Measurements from ENCODE around the gene GRM1. TPM values are rescaled to one million over a fixed set of nuclear protein-coding genes. Genes with fewer than 3 reads are reported as not detected.

GRM1 gene
- total RNA-seq, 4 donors from 2014 or later: 0.16 TPM; not detected in 3

DNA sequence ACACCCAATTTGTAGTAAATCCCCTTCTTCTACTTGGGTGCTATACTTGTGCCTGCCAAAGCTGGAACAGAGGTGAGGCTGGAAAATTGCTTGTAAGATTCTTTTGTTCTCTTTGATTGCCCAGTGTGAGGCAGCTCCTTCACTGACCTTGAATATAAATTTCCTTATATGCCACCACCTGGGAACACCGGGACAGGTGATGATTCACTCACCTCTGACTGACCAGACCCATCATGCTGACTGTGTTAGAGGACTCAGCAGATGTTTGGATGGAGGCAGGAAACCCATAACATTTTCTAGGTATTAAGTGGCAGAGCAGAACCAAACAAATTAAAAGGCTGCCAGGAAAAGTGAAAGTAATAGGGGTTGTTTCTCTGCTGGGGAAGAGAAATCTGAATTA lies 120.9 kb downstream of the GRM1 start:
- TF ChIP-seq, protein P1, sequence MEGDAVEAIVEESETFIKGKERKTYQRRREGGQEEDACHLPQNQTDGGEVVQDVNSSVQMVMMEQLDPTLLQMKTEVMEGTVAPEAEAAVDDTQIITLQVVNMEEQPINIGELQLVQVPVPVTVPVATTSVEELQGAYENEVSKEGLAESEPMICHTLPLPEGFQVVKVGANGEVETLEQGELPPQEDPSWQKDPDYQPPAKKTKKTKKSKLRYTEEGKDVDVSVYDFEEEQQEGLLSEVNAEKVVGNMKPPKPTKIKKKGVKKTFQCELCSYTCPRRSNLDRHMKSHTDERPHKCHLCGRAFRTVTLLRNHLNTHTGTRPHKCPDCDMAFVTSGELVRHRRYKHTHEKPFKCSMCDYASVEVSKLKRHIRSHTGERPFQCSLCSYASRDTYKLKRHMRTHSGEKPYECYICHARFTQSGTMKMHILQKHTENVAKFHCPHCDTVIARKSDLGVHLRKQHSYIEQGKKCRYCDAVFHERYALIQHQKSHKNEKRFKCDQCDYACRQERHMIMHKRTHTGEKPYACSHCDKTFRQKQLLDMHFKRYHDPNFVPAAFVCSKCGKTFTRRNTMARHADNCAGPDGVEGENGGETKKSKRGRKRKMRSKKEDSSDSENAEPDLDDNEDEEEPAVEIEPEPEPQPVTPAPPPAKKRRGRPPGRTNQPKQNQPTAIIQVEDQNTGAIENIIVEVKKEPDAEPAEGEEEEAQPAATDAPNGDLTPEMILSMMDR (IDR thresholded peaks at IDR 0.05): no peak
- DNase-seq (ENCODE audit: low spot score): no peak
- no peak for ATAC-seq (ENCODE audit: low FRiP score)

DNA sequence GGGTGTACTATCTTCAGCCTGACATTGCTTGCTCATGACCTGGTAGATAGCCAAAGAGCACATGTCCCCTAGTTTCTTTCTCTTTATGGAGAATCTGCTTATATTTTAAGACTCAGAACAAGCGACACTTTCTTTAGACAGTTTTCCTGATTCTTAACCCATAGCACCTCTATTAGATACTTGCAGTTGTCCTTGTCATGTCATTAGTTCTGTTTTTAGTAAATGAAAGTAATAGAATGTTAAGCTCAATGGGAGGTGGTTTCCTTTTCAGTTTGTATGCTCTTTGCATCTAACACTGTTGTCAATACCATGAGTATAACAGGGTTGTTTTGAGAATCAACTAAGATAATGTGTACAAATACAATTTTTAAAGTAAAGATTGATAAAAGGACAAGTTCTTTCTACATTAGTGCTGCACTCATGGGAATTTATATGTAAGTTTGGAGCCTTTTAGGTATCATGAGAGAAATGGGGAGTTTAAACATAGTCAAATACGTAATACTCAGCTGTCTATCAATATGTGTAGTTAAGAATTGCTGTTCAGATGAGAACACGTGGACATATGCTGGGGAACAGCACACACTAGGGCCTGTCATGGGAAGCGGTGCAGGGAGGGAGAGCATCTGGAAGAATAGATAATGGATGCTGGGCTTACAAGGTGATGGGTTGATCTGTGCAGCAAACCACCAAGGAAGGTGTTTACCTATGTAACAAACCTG lies 124.3 kb downstream of the GRM1 start:
- TF ChIP-seq, protein P1 (IDR thresholded peaks at IDR 0.05): no peak
- DNase-seq (ENCODE audit: low spot score) (no peak), ATAC-seq (ENCODE audit: low FRiP score) (no peak)

DNA sequence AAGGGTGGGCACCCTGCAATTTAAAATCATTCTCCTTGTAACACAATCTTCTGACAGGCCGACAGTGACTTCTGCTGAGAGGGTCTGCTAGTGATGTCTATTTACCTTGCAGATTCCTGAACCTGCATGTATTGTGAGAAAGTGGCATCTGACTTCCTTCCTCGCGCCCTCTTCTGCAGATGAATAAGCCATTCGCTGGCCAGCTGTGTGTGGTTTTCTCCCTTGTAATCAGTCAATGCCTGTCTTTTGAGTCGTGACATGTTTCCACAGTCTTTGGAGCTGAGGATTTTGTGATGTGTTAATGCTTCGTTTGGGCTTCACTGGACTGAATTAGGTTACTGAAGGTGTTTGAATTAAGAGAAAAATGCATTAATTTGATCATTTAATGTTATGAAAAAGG lies 125.3 kb downstream of the GRM1 start:
- TF ChIP-seq, protein P1 (IDR thresholded peaks at IDR 0.05): no peak
- no peak for ATAC-seq (ENCODE audit: low FRiP score)
- DNase-seq (ENCODE audit: low spot score): no peak

DNA sequence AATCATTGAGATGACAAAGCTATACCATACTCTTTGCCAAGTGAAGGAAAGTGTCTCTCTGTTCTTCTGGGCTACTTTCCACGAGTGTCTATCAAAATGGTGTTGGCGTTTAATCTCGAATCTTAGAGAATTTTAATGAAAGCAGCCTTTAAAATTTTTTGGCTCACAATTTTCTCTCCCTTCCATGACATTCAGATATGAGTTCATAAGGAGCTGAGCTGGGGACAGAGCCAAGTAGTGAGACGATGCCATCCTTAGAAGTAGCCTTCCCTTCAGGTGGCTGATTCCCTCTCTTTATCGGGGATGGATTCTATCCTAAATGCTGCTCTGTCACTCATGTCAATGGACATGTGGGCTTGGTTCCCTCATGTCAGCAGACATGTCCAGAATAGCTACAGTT lies 132.8 kb downstream of the GRM1 start:
- ATAC-seq (ENCODE audit: low FRiP score): no peak
- DNase-seq (ENCODE audit: low spot score): no peak
- TF ChIP-seq, protein P1 (IDR thresholded peaks at IDR 0.05): no peak

DNA sequence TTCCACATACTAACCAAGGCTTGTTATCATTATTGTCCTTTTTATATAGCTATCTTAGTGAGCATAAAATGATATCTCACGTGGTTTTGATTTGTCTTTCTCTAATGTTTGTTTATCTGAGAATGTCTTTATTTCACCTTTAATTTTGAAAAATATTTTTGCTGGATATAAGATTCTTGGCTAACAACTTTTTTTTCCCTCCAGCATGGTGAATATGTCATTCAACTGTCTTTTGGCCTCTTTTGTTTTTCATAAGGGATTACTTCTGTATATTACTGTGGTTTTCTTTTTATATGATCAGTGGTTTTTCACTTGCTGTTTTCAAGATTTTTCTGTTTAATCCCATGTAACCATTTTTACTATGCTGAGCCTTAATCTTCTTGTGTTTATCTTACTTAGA lies 141.0 kb downstream of the GRM1 start:
- TF ChIP-seq, protein P1 (IDR thresholded peaks at IDR 0.05): no peak
- DNase-seq (ENCODE audit: low spot score): no peak
- no peak for ATAC-seq (ENCODE audit: low FRiP score)

DNA sequence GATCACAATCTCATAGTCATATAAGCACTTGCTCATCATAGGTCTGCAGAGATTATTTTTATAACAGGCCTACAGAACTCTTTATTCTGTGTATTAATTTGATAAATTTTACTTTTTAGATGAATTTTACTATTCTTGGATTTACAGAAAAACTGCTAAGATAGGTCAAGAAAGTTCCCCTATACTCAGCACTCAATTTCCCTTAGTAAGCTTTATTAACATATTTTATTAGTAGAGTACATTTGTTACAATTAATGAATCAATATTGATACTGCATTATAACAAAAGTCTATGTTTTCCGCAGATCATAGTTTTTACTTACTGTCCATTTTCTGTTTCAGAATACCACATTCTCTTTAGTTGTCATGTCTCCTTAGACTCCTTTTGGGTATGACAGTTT lies 148.9 kb downstream of the GRM1 start:
- TF ChIP-seq, protein P1 (IDR thresholded peaks at IDR 0.05): no peak
- no peak for ATAC-seq (ENCODE audit: low FRiP score)
- no peak for DNase-seq (ENCODE audit: low spot score)

DNA sequence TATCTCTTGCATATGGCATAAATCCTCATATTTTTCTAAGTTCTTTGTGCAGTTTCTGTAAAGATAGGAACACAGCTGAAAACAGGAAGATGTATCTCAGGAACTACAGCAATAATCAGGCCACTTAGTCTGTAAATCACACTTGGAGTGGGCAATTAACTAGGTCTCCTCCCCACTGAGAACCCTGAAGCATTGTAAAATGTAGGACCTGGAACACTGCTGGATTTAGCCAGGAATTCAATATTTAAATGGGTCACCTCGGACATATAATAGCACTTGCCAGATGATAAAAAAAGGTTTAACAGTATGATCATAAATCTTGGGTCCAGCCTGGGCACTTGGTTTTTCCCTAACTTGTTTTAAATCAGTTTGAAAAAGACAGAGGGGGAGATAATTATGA lies 155.0 kb downstream of the GRM1 start:
- DNase-seq (ENCODE audit: low spot score) (no peak), ATAC-seq (ENCODE audit: low FRiP score) (no peak)
- TF ChIP-seq, protein P1 (IDR thresholded peaks at IDR 0.05): no peak
